HG03378 (cell line): ENCODE results near the gene ZNF518A.
"Not testable (repeated sequence)": the region's sequence is repeated elsewhere in the genome, so short reads cannot be mapped to it uniquely, and the experiment has no call there.

Experiments used
- ATAC-seq: cut with Tn5 transposase; IDR thresholded peaks from one replicate; pipeline ENCODE4 v1.9.1; 2021; ENCODE audit warnings: mild to moderate bottlenecking, moderate library complexity; ENCODE audit not compliant: unreplicated experiment

ZNF518A gene

DNA sequence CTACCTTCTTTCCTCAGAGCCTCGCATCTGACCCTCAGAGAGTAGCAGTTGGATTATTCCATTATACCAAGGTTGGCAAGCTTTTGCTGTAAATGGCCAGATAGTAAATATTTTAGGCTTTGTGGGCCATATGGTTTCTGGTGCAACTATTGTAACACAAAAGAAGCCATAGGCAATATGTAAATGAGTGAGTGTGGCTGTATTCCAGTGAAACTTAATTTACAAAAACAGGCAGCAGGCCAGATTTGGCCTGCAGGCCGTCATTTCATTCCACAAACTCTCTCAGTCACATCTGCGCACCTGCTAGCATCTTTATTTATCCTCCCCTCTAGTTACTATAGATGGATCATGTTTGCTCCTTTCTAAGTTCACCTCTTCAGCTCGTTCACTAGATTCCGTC, 6.7 kb downstream of the ZNF518A start:
- no peak for ATAC-seq

DNA sequence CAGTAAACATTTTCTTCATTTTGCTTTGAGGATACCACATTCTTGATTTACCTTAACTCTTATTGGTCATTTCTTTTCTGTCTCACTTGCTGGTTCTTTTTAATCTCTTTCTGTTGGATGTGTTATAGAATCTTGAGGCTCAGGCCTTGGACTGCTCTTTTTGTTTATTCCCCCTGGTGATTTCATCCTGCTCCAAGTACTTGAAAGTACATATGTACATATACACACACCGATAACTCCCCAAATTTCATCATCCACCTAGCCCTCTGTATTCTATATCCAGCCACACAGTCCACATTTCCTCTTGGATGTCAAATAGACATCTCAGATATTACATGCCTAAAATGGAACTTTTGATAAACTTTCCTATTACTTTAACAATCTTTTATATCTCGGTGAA, 7.5 kb downstream of the ZNF518A start:
- no peak for ATAC-seq

DNA sequence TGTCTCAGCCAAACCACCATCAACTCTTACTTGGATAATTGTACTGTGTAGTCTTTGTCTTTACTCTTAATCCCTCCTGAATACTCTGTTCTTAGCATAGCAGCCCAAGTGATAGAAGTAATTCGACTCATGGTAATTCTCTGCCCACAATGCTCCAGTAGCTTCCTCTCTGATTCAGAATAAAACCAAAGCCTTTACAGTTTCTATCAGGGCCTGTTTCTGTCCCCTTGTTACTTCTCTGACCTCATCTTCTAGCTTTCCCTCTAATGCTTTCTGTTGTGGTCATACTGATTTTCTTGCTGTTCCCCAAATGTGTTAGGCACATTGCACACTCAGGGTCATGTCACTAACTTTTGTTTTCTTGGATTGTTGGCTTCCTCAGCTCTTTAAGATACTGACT, 8.0 kb downstream of the ZNF518A start:
- ATAC-seq: peak; percentile 96

DNA sequence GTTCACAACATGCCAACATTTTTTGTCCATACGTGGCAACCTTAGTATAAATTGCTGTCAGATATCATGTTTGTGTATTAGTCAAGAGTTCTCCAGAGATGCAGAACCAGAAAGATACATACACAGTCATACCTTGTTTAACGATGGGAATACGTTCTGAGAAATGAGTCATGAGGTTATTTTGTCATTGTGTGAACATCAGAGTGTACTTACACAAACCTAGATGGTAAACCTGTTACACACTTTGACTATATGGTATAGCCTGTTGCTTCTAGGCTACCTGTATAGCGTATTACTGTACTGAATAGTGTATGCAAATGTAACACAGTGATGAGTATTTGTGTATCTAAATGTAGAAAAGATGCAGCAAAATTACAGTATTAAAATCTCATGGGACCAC, 22.3 kb downstream of the ZNF518A start:
- no peak for ATAC-seq

DNA sequence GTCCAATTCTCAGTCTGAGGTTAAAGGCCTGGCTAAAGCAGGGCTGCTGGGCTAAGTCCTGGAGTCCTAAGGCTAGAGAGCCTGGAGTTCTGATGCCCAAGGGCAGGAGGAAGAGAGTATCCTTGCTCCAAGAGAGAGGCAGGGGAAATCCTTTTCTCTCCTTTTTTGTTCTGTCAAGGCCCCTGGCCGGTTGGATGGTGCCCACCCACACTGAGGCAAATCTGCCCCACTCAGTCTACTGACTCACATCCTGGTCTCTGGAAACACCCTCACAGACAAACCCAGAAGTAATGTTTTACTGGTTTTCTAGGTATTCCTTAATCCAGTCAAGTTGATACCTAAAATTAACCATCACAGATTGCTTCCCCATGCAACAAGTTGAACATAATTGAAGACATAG, 23.0 kb downstream of the ZNF518A start:
- no peak for ATAC-seq

DNA sequence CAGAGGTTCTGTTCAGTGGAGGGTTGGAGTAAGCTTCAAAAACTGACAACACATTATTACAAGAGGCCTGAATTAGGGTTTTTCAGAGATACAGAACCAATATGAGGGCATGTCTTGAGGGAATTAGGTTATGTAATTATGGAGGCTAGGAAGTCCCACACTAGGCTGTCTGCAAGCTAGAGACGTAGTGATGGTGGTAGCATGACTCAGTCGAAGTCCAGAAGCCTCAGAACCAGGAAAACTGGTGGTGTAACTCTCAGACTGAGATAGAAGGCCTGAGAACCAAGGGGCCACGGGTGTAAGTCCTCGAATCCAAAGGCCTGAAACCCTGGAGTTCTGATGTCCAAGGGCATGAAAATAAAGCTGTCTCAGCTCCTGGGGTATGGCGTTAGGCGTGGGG, 35.6 kb downstream of the ZNF518A start:
- ATAC-seq: no peak

DNA sequence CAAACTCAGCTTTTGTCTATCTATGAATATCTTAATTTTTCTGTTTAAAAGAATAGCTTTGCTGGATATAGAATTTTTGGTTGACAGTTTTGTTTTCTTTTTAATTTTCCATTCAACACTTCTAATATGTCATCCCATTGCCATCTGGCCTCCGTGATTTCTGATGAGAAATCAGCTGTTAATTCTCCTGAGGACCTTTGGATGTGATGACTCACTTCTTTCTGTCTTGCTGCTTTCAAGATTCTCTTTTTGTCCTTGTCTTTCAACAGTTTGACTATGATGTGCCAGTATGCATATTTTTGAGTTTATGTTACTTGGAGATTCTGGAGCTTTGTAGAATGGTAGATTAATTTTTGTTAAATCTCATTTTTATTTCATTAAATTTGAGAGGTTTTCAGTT, 38.4 kb downstream of the ZNF518A start:
- no peak for ATAC-seq

DNA sequence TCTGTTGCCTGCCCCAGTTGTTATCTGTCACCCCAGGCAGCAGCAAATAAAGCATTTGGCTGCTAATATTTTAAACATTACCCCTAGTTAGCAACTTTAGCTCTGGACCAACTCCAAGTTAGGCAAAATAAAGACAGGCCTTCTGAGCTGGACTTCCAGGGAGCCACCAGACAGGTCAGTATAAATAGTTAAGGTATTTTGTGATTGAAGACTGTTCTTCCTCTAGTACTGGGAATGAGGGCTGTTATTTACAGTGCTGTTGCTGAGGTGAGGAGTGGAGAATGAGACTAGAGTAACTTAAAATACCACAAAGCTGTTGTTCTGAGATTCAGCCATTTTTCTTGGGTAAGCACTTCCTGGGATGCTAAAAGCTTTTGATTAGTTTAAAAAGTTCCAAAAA, 40.1 kb downstream of the ZNF518A start:
- no peak for ATAC-seq

DNA sequence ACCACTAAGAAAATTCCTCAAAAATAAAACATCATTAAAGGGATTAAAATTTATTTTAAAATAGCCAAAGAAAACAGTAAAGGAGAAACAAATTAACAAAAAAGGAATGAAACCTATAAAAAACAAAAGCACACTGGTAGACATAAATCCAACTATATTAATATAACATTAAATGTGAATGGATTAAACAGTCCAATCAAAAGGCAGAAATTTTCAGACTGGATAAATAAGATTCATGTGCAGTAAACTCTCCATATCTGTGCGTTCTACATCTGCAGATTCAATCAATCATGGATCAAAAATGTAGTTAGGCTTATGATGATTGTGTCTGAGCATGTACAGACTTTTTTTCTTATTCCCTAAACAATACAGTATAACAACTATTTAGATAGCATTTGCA, 42.6 kb downstream of the ZNF518A start:
- no peak for ATAC-seq

DNA sequence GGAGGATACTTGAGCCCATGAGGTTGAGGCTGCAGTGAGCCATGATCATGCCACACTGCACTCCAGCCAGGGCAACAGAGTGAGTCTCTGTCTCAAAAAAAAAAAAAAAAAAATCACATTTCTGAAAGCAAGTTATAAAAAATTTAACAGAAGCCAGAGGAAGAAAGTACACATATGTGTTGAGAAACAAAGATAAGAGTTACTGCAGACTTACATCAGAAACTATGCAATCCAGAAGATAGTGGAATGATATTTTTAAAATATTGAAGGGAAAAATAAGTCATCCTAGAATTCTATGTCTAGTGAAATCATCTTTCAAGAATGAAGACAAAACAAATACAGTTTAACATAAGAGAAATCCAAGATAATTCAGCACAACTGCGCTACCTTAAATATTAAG, 46.9 kb downstream of the ZNF518A start:
- no peak for ATAC-seq

DNA sequence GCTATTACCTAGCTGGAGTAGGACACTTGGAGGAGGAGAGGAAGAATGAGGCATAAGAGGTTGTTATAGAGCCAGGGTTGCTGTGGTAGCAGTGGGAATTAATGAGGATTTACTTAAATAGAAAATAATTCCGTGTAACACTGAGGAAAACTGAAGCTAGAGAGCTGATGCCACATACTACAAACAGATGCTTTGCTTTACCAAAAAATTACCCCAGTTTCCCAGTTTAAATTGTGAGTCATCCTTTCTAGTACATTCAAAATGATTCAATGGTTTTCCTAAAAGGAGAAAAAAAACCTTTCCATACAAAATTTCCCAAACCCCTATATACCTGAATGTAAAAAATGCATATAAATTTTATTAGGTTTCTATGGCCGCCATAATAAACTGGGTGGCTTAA, 58.3 kb downstream of the ZNF518A start:
- ATAC-seq: no peak

DNA sequence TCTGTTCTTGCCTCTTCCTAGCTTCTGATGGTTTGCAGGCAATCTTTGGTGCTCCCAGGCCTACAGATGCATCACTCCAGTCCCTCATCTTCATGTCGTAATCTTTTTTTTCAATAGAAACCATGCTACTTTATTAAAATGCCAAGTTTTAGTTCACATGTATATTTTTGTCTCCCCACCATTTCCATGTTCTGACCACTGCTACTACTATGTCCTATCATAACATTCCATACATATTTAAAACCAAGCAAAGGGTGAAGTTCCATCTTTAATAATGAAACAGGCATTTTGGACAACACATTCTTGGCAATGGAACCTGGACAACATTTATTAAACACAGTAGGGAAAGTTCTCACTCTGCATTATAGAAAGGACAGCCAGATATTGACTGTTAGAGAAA, 58.8 kb downstream of the ZNF518A start:
- ATAC-seq: no peak

DNA sequence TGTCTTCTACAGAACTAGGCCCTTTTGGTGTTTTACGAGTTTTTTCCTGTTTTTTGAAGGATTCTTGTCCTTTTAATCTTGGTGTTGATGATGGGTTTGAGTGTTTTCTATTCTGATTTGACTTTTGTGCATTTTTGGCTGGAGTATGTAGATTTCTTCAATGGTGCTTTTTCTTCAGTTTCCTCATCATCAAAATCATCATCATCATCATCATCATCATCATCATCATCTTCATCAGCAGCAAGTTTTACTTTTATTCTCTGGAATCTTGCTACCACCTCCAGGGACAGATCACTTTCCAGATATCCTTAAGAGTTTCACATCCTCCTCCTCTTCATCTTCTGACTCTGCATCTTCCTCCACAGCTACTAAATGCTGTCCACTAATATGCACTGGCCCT, 59.4 kb downstream of the ZNF518A start:
- not testable (repeated sequence) for ATAC-seq

DNA sequence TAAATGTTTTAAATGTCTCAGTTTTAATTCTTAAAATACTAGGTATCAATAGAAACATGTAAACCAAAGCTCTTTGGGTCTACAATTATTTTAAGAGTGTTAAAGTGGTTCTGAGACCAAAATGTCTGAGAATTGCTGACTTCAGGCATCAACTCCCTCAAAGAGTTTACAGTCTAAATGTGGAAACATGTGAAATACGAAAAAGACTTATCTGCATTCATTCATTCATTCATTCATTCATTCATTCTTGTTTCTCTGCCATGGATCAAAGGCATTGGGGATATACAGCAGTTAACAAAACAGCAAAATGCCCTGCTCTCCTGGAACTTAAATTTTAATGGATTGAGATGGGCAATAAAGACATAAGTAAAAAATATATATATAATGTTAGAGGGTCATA, 71.4 kb downstream of the ZNF518A start:
- no peak for ATAC-seq

DNA sequence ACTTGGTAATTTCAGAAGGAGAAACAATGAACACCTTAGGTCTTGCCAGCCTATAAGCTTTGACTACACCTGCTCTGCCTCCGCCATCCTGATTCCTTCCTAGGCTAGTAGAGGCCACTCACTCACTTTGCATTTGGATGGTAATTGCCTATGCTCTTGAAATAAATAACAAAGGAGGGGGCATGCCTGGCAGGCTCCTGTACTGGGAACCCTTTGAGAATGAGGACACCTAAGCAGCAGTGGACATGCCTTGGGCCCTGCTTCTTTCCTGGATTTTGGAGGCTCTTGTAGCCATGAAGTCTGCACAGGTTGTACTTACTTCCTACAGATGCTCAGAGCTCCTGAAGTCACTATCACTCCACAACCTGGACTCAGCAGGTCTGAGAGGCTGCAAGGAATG, 75.5 kb downstream of the ZNF518A start:
- ATAC-seq: no peak

DNA sequence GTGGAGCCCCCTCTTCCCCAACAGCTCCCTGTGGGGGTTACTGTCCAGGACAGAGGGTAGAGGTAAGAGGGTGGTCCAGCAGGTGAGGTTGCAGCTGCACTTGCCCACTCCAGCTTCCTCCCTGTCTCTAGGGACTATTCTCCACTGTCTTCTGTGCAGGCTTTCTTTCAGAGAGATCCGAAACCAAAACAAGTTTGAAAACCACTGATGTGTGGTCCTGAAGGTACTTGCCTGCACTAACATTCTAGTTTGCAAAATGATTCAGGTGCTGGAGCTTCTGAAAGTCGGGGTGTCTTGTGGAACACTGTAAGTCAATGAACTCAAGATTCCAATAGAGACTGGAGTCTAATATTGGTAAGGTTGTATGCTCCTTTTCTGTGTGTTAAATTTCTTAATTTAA, 78.2 kb downstream of the ZNF518A start:
- ATAC-seq: peak; percentile 72

DNA sequence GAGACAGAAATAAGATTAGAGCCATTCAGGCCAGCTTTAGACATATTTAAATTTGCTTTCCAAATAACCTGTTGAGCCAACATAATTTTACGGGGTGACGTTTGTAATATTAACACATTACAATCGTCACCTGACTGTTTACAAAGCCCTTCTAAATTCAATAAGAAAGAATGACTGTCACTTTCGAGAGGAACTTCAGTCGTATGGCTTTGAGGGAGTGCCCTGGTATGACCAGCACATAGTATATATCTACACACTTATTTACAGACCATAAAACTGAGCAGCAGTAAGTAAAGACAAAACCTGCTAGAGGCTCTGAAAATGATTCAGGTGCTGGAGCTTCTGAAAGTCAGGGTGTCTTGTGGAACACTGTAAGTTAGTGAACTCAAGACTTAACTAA, 78.8 kb downstream of the ZNF518A start:
- no peak for ATAC-seq

DNA sequence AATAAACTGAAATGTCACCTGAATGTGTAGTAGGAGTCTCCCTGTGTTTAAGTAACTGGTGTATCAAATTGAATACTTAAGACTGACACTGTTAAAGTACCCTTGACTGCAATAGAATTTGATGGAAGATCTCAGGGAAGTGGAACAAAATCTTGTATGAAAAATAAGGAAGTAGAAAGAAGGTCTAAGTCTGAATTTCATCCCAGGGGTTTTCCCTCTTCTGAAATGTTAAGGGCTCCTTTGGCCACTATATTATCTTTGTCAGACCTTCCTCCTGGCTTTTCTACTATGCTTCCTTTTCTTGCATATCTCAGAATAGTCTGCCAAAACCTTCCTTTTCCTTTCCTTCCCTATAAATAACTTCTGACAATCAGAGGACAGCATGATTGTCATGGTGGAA, 81.7 kb downstream of the ZNF518A start:
- no peak for ATAC-seq

DNA sequence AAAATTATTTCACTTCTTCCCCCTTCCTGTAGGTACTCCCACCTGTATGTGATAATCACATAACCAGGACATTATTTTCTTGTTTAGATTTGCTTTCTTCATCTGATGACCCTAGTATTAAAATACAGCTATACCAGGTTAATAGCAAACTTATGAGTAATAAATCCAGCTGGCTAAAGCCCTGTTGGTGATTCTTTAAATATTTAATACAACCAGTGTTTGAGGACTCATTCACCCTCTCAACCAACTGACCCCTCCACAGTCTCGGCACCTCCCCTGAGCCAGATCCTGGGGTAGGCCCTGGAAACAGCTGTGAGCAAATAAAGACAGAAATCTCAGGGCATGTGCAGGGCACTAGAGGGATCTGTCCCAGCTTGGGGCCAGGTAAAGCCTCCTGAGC, 82.8 kb downstream of the ZNF518A start:
- no peak for ATAC-seq
